Measurements from ENCODE around the gene NAIP. TPM values are rescaled to one million over a fixed set of nuclear protein-coding genes. Genes with fewer than 3 reads are reported as not detected.

NAIP gene, protein sequence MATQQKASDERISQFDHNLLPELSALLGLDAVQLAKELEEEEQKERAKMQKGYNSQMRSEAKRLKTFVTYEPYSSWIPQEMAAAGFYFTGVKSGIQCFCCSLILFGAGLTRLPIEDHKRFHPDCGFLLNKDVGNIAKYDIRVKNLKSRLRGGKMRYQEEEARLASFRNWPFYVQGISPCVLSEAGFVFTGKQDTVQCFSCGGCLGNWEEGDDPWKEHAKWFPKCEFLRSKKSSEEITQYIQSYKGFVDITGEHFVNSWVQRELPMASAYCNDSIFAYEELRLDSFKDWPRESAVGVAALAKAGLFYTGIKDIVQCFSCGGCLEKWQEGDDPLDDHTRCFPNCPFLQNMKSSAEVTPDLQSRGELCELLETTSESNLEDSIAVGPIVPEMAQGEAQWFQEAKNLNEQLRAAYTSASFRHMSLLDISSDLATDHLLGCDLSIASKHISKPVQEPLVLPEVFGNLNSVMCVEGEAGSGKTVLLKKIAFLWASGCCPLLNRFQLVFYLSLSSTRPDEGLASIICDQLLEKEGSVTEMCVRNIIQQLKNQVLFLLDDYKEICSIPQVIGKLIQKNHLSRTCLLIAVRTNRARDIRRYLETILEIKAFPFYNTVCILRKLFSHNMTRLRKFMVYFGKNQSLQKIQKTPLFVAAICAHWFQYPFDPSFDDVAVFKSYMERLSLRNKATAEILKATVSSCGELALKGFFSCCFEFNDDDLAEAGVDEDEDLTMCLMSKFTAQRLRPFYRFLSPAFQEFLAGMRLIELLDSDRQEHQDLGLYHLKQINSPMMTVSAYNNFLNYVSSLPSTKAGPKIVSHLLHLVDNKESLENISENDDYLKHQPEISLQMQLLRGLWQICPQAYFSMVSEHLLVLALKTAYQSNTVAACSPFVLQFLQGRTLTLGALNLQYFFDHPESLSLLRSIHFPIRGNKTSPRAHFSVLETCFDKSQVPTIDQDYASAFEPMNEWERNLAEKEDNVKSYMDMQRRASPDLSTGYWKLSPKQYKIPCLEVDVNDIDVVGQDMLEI (N-terminal part only)
- total RNA-seq: 2.4 and 3.3 TPM in 2 replicates

GRCh38 chr5:71025289-71025953 is at the start of gene NAIP:
TSS of gene NAIP (minus strand) at chr5:71025339. CDS start at chr5:71012915, 12,424 bp downstream.

GRCh38 chr5:71067262-71067928 is 42.3 kb upstream of the NAIP start, which contains the start of gene GTF2H2:
TSS of gene GTF2H2 (minus strand) at chr5:71067676. CDS start at chr5:71062763, 4,913 bp downstream.

Other genes with a start within 250 kb of the NAIP start
- gene SERF1A, start 124.7 kb downstream of the NAIP start, total RNA-seq: 1.8 and 4.2 TPM in 2 replicates
- gene SMN1, start 100.3 kb downstream of the NAIP start, total RNA-seq: 29.8 and 34.6 TPM in 2 replicates
- 16.2 and 28.2 TPM in 2 replicates for gene GTF2H2, start 42.3 kb upstream of the NAIP start, total RNA-seq

Data from placental pericyte (primary cell).